Measurements from ENCODE around the gene USP33.
"Not testable (repeated sequence)": the region's sequence is repeated elsewhere in the genome, so short reads cannot be mapped to it uniquely, and the experiment has no call there.

The USP33 gene

GRCh38 chr1:77732090-77732489 is 27.6 kb downstream of the USP33 start:
- no peak for DNase-seq

DNA sequence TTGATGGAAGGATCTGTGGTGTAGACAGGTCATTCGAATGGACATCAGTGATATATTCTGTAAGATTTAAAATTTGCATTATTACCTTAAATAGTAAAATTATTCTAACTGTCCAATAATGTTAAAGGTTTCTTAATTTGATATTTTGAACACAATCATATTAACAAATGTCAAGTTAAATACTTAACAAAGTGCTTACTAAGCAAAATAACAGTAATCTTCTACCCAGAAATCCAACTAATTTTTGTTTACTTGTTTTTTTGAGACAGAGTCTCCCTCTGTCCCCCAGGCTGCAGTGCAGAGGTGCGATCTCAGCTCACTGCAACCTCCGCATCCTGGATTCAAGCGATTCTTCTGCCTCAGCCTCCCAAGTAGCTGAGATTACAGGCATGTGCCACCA is 33.9 kb downstream of the USP33 start:
- no peak for DNase-seq

- no peak for DNase-seq
Measured at GRCh38 chr1:77718181-77718580, 41.5 kb downstream of the USP33 start.

DNA sequence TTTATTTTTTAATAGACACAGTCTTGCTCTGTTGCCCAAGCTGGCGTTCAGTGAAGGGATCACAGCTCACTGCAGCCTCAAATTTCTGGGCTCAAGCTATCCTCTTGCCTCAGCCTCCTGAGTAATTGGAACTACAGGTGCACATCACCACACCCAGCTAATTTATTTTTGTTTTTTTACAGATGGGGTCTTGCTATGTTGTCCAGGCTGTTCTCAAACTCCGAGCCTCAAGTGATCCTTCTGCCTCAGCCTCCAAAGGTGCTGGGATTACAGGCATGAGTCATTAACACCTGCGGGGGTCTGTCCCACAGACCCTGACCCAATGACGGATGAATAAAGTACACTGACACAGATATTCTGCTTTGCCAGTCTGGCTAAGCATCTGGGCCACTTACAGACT is 43.6 kb downstream of the USP33 start:
- DNase-seq, result no peak

- DNase-seq, result no peak
Measured at GRCh38 chr1:77709727-77710126, 49.9 kb downstream of the USP33 start.

DNA sequence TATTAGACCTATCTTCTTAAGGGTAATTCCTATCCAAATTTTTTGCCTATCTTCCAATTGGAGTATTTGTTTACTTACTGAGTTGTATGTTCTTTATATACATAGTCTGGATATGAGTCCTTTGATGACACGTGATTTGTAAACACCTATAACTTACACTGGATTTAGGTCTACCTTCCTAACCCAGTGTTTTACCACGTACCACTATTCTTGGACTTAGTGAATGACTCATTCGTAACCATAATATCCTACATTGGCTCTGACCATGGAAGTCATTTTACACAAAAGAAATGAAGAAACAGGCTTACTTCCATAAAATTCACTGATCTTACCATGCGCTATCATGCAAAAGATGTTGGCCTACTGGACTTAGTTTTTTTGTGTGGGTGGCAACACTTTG is 53.3 kb downstream of the USP33 start:
- DNase-seq, result no peak

DNA sequence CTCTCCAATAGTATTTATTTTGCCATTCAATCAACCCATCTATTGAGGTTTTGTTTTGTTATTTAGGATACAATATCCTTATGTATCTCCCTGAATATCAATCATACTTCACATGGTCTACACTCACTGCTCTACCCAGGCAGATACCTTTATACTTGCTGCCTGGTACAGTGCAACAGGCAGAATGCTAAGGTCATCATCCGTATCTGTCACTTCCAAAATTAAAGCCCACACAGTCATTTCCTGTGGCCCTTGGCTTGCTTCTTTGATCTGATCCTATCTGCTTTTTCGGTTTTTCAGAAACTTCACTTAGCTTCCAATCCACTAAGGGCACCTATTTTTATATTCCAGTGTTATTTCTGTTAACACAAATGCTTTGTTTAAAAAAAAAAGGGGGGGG is 54.9 kb downstream of the USP33 start:
- no peak for DNase-seq

DNA sequence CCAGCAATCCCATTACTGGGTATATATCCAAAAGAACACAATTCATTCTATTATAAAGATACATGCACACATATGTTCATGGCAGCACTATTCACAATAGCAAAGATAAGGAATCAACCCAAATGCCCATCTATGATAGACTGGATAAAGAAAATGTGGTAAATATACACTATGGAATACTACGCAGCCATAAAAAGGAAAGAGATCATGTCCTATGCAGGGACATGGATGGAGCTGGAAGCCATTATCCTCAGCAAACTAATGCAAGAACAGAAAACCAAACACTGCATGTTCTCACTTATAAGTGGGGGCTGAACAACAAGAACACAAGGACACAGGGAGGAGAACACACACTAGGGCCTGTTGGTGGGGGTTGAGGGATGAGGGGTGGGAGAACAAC is 60.0 kb downstream of the USP33 start:
- not testable (repeated sequence) for DNase-seq

DNA sequence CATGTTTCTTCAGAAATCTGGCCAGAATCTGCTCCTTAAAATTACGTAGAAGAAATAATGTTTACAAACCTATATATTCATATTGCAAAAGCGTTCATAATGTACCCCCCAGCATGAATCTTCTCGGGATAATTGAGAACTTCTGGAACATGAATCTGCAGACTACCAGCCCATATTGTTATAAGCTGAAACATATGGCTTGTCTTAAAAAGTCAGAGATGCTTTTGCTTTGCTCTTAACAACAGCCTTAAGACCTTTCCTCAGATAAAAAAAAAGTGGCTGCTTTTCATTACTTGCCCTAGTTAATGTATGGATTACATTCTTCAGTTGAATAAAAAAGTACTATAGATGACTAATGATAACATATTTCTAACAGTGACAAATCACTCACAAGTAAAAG is 62.2 kb downstream of the USP33 start:
- DNase-seq, result no peak

- DNase-seq, result no peak
Measured at GRCh38 chr1:77688939-77689338, 70.7 kb downstream of the USP33 start.

- no peak for DNase-seq
Measured at GRCh38 chr1:77687519-77687906, 72.1 kb downstream of the USP33 start.

GRCh38 chr1:77686796-77687518 is 72.7 kb downstream of the USP33 start:
- no peak for DNase-seq

DNA sequence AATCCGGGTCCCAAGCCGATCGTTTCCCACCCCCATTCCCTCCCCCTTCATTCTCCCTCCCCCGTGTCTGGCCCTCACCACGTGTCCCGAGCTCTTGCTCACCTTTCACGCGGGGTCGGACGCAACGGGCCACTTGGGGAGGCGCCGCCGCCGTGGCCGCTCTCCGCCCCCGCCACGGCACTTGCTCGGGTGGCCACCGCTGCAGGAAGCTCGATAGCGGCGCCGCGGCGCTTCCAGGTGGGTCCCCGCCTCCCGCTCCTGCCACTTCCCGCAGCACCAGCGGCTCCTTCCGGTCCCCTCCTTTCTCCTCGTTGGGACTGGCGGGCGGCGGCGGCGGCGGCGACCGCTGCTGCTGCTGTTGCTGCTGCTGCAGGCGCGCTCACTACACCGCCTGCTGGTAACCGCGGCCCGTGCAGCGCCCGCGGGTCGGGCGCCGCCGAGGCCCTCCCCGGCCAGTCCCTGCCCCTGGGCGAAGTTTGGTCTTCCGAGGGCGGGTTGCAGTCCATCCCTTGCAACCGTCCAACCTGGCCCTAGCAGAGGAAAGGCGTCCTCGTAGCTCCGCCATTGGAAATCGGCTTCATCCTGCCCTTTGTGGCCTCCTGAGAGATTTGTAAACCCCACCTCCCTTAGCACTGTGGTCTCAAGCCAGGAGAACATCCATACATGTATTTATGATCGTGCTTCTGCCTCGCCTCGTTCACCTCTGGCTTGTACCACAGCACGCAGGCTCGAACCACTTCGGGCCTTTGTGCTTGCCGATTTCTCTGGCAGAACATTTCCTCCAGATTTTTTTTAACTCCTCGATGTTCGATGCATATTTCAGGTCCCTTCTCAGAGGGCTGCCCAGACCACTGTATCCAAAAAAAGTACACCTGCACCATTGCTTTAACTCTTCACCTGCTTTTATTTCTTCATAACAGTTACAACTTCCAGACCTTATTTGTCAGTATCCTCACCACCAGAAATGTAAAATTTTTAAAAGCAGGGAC is 76.2 kb downstream of the USP33 start:
- peak; percentile 84 to 92 (median 88) for DNase-seq

- DNase-seq, result peak; percentile 86 to 98 (median 93)
Measured at GRCh38 chr1:77682460-77683159, 77.0 kb downstream of the USP33 start, which contains the start of gene ZZZ3. ZZZ3 (minus strand) TSS chr1:77682658; CDS start chr1:77633354, 49,304 bp downstream.

DNA sequence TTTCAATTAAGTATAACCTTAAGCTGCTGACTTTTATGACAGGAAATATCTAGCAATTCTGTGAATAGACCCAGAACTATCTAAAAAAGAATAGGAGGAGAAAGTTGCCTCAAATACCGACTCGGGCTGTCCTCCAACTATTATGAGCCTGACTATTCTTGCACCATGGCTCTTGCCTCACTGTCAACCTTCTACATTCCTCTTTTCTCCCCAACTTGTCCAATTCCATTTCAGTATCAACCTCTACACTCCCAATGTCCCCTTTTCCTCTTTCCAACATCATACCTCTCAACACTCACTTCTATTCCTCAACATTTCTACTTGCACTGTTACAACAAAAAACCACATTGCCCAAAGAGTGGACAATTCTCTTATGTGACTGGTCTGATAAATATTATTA is 79.5 kb downstream of the USP33 start:
- DNase-seq, result no peak

DNA sequence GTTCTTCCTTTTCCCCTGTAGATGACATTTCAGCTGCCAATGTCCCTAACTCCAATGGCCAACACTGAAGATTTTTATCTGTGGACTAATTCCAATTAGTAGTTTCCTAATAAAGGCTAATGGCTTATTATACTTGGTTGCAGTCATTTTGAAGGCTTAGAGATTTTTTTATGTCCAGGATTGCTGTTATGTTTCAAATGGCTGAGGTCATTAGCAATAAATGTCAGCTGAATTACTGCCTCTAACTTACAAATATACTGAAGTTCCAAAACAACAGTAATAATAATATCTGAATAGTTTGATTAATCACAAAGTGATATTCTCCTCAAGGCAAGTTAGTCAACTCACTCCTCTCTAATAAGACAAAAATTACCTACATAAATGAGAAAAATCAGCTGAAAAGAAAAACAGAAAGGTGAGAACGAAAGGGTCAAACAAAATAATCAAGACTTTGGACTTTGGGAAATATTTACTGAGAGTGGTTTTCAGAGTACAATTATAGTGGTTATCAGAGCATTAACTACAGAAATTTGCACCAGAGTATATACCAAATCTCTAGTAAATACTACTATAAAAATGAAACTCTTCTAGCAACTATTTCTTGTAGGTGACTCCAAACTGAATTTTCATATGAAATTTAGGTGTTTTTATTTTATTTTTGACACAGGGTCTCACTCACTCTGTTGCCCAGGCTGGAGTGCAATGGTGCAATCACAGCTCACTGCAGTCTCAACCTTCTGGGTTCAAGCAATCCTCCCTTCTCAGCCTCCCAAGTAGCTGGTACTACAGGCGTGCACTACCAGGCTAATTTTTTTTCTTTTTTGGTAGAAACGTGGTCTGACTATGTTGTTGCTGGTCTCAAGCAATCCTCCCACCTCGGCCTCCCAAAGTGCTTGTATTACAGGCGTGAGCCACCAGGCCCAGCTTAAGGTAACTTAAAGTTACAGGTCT is 80.7 kb downstream of the USP33 start:
- no peak for DNase-seq

GRCh38 chr1:77674807-77675206 is 84.8 kb downstream of the USP33 start:
- not testable (repeated sequence) for DNase-seq

DNA sequence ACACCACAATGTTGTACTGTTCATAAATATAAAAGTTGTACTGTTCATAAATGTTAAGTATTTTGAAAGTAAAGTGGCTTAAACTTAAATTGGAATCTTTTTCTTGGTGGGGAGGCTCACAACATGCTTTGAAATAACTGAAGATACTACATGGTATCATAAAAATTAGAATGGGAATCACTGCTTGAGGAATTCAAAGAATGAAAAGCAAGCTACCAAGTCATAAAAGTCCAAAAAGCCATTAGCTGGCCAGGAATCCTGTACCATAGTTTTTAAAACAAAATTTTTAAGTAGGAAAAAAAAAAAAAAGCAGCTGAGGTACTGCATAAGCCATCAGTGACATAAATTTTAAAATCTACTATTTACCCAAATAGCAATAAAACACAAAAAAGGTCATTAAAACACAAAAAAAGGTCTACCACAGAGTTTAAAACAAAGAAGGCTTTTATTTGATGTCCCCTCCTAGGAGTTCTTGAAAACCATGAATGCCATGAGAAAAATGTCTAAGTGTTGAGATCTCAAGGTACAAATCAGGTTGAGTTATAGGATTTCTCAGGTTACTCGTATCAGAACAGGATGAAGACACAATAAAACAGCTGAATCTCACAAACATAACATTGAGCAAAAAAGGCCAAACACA is 85.8 kb downstream of the USP33 start:
- DNase-seq, result no peak

DNA sequence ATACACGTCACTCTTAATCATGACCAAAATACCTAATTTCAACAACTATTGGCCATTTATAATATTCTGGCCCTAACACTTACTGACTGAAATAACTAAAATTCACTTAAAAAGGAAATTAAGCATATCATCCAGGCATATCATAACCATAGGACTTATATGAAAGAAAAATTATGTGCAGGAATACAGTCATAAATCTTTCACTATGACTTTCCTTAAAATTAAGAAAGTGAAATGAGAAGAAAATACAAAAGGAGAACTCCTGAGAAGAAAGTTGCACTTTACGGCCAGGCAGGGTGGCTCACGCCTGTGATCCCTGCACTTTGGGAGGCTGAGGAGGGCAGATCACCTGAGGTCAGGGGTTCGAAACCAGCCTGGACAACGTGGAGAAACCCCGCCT is 86.6 kb downstream of the USP33 start:
- no peak for DNase-seq

DNA sequence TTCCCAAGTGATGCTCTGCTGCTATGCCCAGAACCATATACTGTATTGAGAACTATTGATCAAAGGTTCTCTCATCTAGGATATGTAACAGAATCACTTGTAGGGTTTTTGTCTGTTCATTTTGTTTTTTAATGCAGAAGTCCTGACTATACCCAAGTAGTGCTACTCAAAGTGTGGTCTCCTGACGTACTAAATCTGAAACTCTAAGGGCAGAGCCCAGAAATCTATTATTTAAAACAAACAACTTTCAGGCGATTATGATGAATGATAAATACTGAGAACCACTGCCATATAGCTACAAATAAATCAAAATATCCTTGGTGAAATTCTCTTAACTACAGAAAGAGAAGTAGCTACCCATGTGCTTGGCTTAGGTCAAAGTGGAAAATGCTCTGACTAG is 87.3 kb downstream of the USP33 start:
- no peak for DNase-seq

DNA sequence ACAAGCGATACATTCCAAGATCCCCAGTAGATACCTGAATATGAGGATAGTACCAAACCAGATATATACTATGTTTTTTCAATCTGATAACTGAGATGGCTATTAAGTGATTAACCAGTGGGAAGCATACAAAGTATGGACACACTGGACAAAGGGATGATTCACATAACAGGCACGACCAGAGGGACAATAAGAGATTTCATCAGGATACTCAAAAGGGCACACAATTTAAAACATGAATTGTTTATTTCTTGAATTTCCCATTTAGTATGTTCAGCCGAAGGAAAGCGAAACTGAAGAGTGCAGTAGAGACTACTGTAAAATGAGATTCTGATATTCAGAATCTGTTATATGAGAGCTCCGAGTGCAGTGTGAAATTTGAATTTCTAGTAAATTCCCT is 87.8 kb downstream of the USP33 start:
- no peak for DNase-seq

- DNase-seq, result no peak
Measured at GRCh38 chr1:77670330-77670729, 89.3 kb downstream of the USP33 start.

Data from stimulated activated naive CD4-positive, alpha-beta T cell (primary cell).